A673 (cell line): ENCODE measurements around the gene AGR3. TPM values are rescaled to one million over a fixed set of nuclear protein-coding genes. Genes with fewer than 3 reads are reported as not detected.

Source experiments
- BruUV-seq: library from RNA; stranded (reverse); fragments of 400-500 nt; replicated peaks from 2 replicates; lab custom pipeline; 2021; lab: Mats Ljungman, UMichigan
- CTCF ChIA-PET: fragments of 300-600 bp; sonication (Branson Sonifier 250); formaldehyde crosslinking; loops from one replicate; lab custom pipeline; 2022; ENCODE audit warnings: antibody characterized with exemption; lab: Charles Lee
- POLR2A ChIA-PET: fragments of 300-600 bp; sonication (Branson Sonifier 250); formaldehyde crosslinking; loops from one replicate; lab custom pipeline; 2022; ENCODE audit warnings: antibody characterized with exemption; ENCODE audit not compliant: low non-redundant PET; lab: Charles Lee
- DNase-seq: peaks from one replicate; pipeline ENCODE4 v3.0.0-alpha.2; 2015; ENCODE audit warnings: low spot score
- H3K27ac ChIP-seq: fragments of 200-600 bp; sonication (generic); 2 replicates; pipeline ENCODE4 v1.5.1; 2016; ENCODE audit warnings: mixed run types, low read depth, mild to moderate bottlenecking, mixed read lengths, antibody characterized with exemption, low read length; ENCODE audit not compliant: poor library complexity, severe bottlenecking
- H3K27me3 ChIP-seq: fragments of 200-600 bp; sonication (generic); replicated peaks from 2 replicates; pipeline ENCODE4 v1.6.1; 2017; ENCODE audit warnings: mixed run types, low read depth, mild to moderate bottlenecking, mixed read lengths, antibody characterized with exemption, low read length; ENCODE audit not compliant: insufficient read depth, poor library complexity
- H3K36me3 ChIP-seq: fragments of 200-600 bp; sonication (generic); 2 replicates; pipeline ENCODE4 v1.6.1; 2016; ENCODE audit warnings: mixed run types, mild to moderate bottlenecking, mixed read lengths, antibody characterized with exemption, low read length; ENCODE audit not compliant: insufficient read depth, poor library complexity, severe bottlenecking
- H3K4me1 ChIP-seq: fragments of 200-600 bp; sonication (generic); 2 replicates; pipeline ENCODE4 v1.6.1; 2017; ENCODE audit warnings: mixed run types, mild to moderate bottlenecking, mixed read lengths, antibody characterized with exemption, low read length; ENCODE audit not compliant: insufficient read depth, poor library complexity, severe bottlenecking
- H3K4me3 ChIP-seq: fragments of 200-600 bp; sonication (generic); 2 replicates; pipeline ENCODE4 v1.5.1; 2016; ENCODE audit warnings: low read depth, mixed run types, mild to moderate bottlenecking, mixed read lengths, low read length; ENCODE audit not compliant: poor library complexity, severe bottlenecking
- H3K9me3 ChIP-seq: fragments of 200-600 bp; sonication (generic); 2 replicates; pipeline ENCODE4 v1.6.1; 2016; ENCODE audit warnings: mixed run types, low read depth, mild to moderate bottlenecking, mixed read lengths, antibody characterized with exemption, low read length; ENCODE audit not compliant: poor library complexity, severe bottlenecking
- CTCF ChIP-seq: fragments of 300-800, 200-600 bp; sonication (generic); conservative IDR thresholded peaks from 2 replicates; pipeline ENCODE4 v1.5.1; 2017; ENCODE audit warnings: low read depth, mild to moderate bottlenecking, antibody characterized with exemption, low read length, moderate library complexity, mixed read lengths
- EZH2 ChIP-seq: fragments of 200-600 bp; sonication (generic); IDR thresholded peaks from 2 replicates; pipeline ENCODE4 v1.6.1; 2017; ENCODE audit warnings: borderline replicate concordance, low read depth, mild to moderate bottlenecking, mixed read lengths, antibody characterized with exemption, low read length; ENCODE audit not compliant: poor library complexity, severe bottlenecking
- intact Hi-C: fragments of 100-400 bp; cut with micrococcal nuclease; formaldehyde crosslinking; loops from one replicate; pipeline ENCODE4 v1.10.0; 2022; ENCODE audit not compliant: unreplicated experiment
- total RNA-seq: library from RNA; stranded (reverse); gene quantifications from 2 replicates; pipeline ENCODE4 v1.2.3, GENCODE V29; 2021

Gene AGR3
- total RNA-seq, 1 experiment from 2014 or later: not detected

DNA sequence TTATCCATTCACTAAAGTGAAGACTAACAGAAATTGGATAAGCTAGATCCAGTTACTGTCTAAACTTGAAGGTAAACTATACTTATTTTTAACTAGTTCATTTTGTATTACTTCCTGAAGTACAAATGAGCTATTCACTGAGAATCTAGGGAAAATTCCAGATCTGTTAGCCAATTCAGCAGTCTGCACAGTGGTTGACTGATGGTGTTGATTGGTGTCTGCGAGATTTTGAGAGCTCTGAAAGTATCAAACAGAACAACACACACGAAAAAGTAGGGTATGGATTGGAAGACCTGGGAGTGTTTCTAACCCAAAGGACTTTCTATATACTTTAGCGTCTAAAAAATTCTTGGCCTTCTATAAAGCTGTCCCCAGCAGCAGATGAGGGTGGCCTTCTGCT lies 43.4 kb downstream of the AGR3 start:
- Histone ChIP-seq H3K4me3 (no peak overlapping the region), H3K9me3 (no peaks in the 10 kb centered on the region), H3K27ac (no peak overlapping the region), H3K4me1 (no peaks in the 10 kb centered on the region), H3K27me3 (no peaks in the 10 kb centered on the region), H3K36me3 (no peaks in the 10 kb centered on the region)
- BruUV-seq: no TSS peak
- intact Hi-C loops: no loop called here
- TF ChIP-seq CTCF (no peak), EZH2 (no peak)
- no peak for DNase-seq
- POLR2A ChIA-PET: no interaction called here
- CTCF ChIA-PET: no interaction called here

- CTCF ChIA-PET: no interaction called here
- TF ChIP-seq CTCF (no peak), EZH2 (no peak)
- no peak overlapping the region for H3K4me3 ChIP-seq
- no peaks in the 10 kb centered on the region for H3K27me3 ChIP-seq
- H3K36me3 ChIP-seq: no peaks in the 10 kb centered on the region
- intact Hi-C loops: no loop called here
- POLR2A ChIA-PET: no interaction called here
- BruUV-seq: no TSS peak
- no peaks in the 10 kb centered on the region for H3K4me1 ChIP-seq
- no peaks in the 10 kb centered on the region for H3K9me3 ChIP-seq
- no peak overlapping the region for H3K27ac ChIP-seq
- DNase-seq: no peak
These were observed 45.3 kb downstream of the AGR3 start for GRCh38 chr7:16836481-16836880.

DNA sequence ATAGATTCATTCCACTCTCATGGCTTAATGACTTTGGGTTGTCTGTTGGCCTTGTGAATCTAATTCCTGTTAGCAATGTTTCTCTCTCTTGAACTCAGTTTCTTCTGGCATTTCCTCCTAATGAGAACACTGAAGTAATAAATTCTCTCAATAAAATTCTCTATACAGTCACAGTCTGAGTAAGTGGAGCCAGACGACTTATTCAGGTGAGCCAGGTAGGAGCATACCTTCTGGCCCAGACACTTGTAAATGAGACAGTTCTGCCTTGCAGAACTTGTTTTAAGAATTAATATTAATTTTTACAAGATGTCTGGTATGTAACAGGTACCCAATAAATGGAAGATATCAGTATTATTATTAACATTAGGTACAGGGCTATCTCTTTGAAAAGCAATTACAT lies 48.4 kb downstream of the AGR3 start:
- H3K27me3 ChIP-seq: no peaks in the 10 kb centered on the region
- no peak overlapping the region for H3K4me3 ChIP-seq
- H3K27ac ChIP-seq: no peak overlapping the region
- H3K36me3 ChIP-seq: no peaks in the 10 kb centered on the region
- TF ChIP-seq EZH2 (no peak), CTCF (no peak)
- intact Hi-C loops: no loop called here
- BruUV-seq: no TSS peak
- DNase-seq: no peak
- POLR2A ChIA-PET: no interaction called here
- H3K4me1 ChIP-seq: no peaks in the 10 kb centered on the region
- no peaks in the 10 kb centered on the region for H3K9me3 ChIP-seq
- CTCF ChIA-PET: no interaction called here
